ENCODE data around the gene PTPRD.

- TF ChIP-seq CTCF (conservative IDR thresholded peaks at IDR 0.05 in 1 of 2, IDR thresholded peaks at IDR 0.05 in 1 of 2; ENCODE audit: extremely low read depth in 1 of 2, insufficient read depth in 1 of 2, low read depth in 1 of 2, low read length in 2 of 2) = no peak
- TF ChIP-seq EZH2 (IDR thresholded peaks at IDR 0.05; ENCODE audit: borderline replicate concordance, low read length) = no peak
Measured at GRCh38 chr9:10009401-10009800, 603.4 kb downstream of the PTPRD start.
